GM18870 (cell line): Measurements from ENCODE around the gene APOBEC3A.
"Not testable (repeated sequence)": the region's sequence is repeated elsewhere in the genome, so short reads cannot be mapped to it uniquely, and the experiment has no call there.

Experiments
- ATAC-seq: cut with Tn5 transposase; IDR thresholded peaks from one replicate; pipeline ENCODE4 v1.9.1; 2021; ENCODE audit warnings: moderate library complexity; ENCODE audit not compliant: unreplicated experiment

Gene APOBEC3A

DNA sequence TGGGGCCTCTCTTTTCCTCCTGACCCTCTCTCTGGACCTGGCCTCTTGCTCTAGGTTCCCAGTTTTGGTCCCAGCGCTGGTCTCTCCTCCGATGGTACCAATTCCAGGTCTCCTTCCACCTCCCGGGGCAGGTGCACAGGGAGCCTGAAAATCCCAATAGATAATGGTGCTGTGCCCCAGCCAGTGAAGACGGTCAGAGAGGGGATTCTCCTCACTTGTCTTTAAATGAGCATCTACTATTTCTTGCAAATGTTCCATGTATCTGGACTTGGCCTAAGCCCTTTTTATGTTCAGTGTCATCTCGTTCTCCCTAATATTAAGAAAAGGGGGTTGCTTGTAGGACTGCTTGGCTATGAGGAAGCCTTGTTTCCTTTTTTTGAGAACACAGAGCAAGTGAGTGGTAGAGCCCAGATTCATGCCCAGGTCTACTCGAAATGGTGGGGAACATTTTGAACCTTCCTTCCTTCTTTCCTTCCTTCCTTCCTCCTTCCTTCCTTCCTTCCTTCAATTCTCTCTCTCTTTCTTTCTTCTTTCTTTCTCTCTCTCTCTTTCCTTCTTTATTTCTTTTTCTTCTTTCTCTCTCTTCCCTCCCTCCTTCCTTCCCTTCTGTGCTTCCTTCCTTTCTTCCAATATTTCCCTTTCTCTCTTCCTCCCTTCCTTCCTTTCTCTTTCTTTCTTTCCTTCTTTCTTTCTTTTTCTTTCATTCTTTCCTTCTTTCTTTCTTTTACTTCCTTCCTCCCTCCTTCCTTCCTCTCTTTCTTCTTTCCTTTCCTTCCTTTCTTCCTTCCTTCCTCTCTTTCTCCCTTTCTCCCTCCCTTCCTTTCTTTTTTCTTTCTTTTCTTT is 620 bp downstream of the APOBEC3A start:
- ATAC-seq = no peak

DNA sequence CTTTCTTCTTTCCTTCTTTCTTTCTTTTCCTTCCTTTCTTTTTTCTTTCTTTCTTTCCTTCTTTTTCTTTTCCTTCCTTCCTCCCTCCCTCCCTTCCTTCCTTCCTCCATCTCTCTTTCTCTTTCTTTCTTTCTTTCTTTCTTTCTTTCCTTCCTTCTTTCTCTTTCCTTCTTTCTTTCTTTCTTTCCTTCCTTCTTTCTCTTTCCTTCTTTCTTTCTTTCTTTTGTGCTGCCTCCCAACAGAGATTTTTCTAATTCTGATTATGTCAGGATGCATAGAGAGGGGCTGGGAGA is 1.2 kb downstream of the APOBEC3A start:
- not testable (repeated sequence) for ATAC-seq

- no peak for ATAC-seq
Measured at GRCh38 chr22:38959590-38959989, 2.2 kb downstream of the APOBEC3A start.

DNA sequence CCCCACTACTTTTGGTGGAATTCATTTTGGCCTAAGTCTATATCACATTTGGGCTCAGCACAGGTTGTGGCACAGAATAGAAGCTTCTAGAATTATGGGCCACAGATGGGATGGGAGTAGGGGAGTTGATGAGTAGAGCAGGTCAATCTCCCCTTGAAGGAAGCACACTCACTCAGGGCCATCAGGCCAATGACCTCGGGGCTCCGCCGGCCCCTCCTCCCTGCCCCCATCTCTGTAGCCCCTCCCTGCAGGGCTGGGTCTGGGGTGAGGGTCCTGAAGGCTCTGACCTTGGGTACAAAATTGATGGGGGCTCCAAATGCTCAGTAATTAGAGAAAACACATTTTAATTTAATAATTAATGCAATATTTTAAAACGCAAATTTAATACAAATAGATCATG is 3.3 kb downstream of the APOBEC3A start:
- ATAC-seq = not testable (repeated sequence)

DNA sequence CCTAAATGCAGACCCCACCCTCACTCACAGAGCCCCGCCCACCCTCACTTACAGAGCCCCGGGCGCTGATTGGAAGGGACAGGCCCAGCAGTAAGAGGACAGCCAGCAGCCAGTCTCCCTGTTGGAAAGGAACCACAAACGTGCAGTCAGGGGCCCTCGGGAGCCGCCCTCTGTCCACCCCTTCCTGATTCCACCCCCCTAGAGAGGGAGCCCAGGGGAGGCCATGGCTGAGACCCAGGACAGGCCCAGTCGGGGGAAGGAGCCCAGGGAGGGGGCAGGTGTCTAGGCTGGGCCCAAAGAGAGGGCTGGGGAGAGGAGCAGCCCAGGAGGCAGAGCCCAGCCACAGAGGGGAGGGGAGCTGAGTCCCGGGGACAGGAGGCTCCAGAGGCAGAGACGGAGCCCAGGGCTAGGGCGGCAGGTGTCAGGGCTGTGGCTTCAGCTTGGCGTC is 5.9 kb downstream of the APOBEC3A start:
- not testable (repeated sequence) for ATAC-seq

DNA sequence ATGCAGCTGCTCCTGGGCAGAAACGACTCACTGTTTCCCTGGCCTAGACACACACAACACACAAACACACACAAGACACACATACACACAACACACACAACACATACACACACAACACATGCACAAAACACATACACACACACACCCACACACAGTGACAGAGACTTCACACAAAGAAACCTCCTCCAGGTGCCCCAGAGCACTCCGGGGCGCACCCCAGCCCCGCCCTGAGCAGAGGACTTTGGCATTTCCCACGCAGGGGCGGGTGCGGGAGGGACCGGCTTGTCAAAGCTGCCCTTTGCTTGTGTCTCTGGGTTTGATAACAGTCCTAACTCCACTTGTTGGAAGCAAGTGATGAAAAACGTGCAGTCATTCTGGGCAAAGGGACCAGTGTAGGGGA is 6.5 kb downstream of the APOBEC3A start:
- ATAC-seq = no peak

DNA sequence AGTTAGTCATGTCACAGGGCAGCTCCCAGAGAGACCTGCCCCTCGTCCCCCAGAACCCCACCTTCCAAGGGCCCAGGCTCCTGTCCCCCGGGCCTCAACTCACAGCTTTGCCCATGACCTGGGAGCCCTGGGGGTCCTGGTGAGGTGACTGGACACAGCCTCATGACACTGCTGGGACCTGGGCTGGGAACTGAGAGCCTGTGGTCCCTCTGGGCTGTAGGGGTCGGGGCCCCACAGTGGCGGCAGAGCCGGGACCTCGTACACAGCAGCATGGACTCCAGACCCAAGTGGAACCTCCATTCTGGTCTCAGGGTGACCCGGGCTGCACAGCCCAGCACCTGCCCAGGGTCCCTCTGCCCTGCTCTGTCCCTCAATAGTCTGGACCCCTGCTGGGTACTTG is 6.9 kb downstream of the APOBEC3A start:
- ATAC-seq = no peak

DNA sequence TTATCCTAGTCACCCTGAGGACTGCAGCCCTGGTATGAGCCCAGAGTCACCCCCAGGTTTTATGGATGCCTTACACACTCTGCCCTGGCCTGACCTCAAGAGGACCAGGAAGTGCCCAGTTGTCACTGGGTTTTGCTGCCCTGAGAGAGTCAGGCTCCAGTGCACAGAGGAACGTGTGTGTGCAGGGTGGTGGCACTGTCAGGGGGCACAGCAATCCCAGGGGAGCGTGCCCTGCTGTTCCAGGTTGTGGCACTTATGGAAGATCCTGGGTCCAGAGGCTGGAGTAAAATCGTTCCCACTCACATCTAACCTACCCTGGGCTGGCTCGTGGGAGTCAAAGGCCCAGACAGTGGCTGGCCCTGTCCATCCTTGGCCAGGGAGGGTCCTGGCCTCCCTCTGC is 7.6 kb downstream of the APOBEC3A start:
- no peak for ATAC-seq

DNA sequence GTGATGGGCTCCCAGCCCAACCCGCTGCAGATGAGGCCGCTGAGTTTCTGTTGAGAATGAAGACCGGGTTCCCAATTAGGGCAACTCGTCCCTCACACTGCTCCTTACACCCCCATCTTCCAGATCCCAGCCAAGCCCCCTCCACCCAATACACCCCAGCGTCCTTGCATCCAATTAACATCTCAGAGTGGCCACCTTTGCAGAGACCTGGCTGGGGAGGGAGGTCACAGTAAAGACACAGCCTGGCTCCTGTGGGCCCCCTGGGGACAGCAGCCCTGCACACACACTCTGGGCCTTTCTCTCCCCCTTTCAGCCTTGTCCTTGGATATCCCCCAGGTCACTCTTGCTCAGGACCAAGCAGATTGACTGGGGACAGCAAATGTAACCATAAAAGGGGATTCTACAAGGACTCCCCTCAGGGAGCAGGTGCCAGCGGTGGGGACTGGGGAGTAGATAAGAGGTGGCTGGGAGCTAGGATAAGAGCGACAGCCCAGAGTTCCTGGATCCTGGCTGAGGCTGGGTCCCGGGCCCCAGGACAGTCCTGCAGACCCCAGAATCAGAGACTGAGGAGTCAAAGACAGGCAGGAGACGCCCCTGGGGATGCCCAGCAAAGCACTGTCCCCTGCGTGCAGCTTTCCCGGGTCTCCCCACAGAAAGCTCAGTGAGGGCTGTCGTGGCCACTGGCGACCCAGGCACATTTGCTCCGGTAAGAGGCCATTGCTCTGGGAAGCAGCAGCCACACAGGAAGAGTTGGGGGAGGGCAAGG is 8.4 kb downstream of the APOBEC3A start:
- ATAC-seq = no peak

GRCh38 chr22:38966380-38966702 is 8.9 kb downstream of the APOBEC3A start:
- no peak for ATAC-seq

DNA sequence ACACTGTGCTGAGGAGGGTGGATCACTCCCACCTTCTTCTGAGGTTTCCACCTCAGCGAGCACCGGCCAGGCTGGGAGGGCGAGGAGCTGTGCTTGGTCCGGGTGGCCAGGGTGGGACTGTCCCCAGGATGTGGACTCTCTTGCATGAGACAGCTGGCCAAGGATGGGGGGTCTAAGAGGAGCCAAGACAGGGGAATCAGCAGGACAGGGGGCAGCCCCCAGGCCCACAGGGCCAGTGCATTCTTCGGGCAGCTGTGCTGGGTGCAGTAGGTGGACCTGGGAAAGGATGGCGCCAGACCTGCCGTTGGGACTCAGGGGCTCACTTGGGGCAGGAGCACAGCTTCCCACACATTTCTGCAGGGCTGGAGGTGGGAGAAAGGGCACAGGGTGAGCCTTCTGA is 9.5 kb downstream of the APOBEC3A start:
- no peak for ATAC-seq

DNA sequence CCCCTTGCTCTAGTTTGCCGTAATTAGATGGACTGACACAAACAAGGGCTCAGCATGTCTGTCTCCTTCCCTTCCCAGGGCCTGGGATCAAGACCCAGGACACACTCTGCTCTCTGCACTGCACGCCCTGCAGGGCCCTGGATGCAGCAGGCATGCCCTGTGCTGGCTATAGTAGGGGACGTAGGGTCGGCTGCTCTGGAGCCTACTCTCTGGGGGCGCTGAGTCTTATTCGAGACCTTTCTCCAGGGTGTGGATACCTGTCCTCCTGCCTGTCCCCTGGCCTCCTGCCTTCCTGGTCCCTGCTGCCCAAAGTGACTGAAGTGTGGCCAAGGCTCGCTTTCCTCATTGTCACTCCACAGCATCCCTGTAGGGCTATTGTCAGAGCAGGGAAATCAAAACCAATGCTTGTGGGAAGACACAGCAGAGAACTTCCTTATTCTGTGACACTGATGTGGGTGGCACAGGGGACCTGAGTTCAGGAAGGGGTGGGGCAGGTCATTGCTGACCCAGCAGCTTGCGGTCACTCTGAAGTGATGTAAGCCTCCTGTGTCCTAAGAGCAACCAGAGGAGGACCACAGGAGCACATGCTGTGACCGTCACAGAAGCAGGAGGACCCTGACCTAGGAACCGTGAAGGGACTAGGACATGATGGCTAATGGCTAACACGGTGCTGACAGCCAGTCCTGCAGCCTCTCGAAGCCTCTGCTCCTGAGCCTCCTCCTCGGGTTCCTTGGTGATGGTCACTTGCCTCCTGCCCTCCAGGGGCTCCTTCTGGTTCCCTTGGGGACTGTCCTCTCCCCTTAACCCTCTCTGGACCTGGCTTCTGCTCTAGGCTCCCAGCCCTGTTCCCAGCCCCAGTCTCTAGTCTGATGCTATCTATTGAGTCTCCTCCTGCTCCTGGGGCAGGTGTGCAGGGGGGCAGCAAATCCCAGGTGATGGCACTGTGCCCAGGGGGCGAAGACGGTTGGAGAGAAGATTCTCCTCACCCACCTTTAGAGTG is 10.3 kb downstream of the APOBEC3A start:
- no peak for ATAC-seq

DNA sequence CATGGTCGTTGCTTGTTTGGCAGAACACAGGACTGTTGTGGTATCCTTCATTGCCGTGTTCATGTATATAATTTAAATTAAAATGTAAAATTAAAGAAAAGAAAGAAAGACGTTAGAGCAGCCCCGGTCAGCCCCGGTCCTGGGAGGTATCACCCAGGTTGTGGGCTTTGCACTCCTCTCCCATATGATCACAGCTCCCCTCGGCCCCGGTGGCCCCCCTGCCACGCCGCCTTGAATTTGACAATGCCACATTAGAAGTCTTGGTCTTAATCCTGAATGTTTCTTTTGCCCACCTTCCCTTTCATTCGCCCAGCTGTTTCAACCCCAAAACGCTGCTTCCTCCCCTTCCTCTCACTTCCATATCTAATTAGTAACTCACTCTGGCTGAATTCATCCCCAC is 11.4 kb downstream of the APOBEC3A start:
- ATAC-seq = no peak

GRCh38 chr22:38970551-38970950 is 13.1 kb downstream of the APOBEC3A start:
- no peak for ATAC-seq

GRCh38 chr22:38971202-38971601 is 13.8 kb downstream of the APOBEC3A start:
- ATAC-seq = no peak

DNA sequence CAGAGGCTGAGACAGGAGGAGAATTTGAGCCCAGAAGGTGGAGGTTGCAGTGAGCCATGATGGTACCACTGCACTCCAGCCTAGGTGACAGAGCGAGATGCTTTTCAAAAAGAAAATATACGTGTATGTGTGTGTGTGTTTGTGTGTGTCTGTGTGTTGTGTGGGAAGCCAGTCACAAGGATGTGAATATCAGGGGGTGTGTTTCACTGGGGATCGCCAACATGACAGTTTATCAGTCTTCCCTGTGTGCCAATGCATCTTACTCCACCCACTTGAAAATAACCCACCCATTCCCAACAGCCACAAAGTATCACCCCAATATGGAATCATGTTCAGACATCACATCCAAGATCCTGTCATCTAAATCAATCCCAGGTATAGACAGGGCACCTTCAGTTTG is 14.4 kb downstream of the APOBEC3A start:
- no peak for ATAC-seq

DNA sequence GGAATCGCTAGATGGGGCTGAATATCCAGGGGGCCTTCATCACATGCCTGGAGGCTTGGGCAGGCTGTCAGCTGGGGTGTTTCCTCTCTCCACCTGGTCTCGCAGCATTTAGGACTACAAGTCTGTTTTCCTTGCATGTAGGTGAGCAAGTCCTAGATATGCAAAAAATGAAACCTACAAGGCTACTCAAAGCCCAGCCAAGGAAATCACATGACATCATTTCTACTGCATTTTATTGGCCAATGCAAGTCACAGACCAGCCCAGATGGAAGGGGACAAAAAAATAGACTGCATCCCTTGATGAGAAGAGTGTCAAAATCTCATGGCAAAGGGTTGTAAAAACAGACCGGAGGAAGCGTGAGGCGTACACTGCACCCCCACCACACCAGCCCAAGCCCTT is 15.1 kb downstream of the APOBEC3A start:
- no peak for ATAC-seq

- no peak for ATAC-seq
Measured at GRCh38 chr22:38973289-38974169, 16.1 kb downstream of the APOBEC3A start.

GRCh38 chr22:38974170-38974825 is 16.9 kb downstream of the APOBEC3A start:
- ATAC-seq = no peak

DNA sequence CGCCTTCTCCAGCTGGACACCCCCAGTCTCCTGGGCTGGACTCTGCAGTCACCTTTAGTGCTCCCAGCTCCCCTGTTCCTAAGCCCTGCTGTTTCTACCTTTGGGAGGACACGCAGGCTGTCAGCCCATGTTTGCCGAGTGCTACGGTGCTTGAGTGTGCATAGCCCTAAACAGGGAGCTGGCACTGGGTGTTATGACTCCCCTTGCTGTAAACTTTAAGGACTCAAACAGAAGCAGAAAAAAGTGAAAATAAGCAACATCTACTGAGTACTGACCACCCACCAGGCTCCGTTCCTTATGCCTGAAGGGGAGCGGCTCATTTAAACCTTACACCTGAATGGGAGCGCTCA is 17.4 kb downstream of the APOBEC3A start:
- no peak for ATAC-seq
